Measurements from ENCODE around the gene CMSS1.

The CMSS1 gene

DNA sequence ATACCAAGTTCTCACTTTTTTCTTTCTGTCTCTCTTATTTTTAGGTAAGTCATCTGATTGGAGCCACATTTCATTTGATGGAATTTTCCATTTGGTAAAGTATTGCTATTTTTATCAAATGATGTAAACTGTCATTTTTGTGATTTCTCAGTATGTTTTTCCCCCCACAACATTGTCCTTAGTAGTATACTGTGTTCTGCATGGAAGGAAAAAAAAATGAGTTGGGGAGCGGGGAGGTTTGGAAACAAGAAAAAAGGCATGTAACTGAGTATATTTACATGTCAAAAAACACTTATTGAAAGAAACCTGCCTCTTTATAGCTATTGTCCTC is 192.4 kb downstream of the CMSS1 start:
- Histone ChIP-seq H3K9ac (ENCODE audit: low read depth, low read length) (no peak overlapping the region), H3K27ac (ENCODE audit: low read length) (no peak overlapping the region), H3K36me3 (ENCODE audit: insufficient read depth, low read depth, low read length) (no peaks in the 10 kb centered on the region), H3K9me3 (ENCODE audit: insufficient read depth, low read depth, low read length) (peaks cover 3% of the 10 kb centered on the region; the same call in 1 of the 2 replicates), H3K4me1 (ENCODE audit: insufficient read depth, low read length) (peaks cover 15% of the 10 kb centered on the region), H3K27me3 (ENCODE audit: insufficient read depth, low read length) (no peaks in the 10 kb centered on the region), H3K4me3 (ENCODE audit: low read length) (no peak overlapping the region)

DNA sequence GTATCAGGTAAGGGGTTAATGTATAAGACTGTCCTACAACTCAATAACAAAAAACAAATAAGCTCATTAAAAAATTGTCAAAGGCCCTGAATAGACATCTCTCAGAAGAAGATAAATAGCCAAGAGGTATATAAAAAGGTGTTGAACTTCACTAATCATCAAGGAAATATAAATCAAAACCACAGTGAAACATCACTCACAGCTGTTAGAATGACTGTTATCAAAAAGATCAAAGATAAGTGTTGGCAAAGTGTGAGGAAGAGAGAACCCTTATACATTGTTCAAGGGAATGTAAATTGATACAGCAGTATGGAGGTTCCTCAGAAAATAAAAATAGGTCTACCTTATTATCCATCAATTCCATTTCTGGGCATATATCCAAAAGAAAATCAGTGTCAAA is 201.1 kb downstream of the CMSS1 start:
- Histone ChIP-seq H3K27ac (ENCODE audit: low read length) (no peak overlapping the region), H3K27me3 (ENCODE audit: insufficient read depth, low read length) (no peaks in the 10 kb centered on the region), H3K4me1 (ENCODE audit: insufficient read depth, low read length) (peaks cover 6% of the 10 kb centered on the region; the same call in 1 of the 2 replicates), H3K36me3 (ENCODE audit: insufficient read depth, low read depth, low read length) (no peaks in the 10 kb centered on the region), H3K9ac (ENCODE audit: low read depth, low read length) (no peak overlapping the region), H3K4me3 (ENCODE audit: low read length) (no peak overlapping the region), H3K9me3 (ENCODE audit: insufficient read depth, low read depth, low read length) (peaks cover 5% of the 10 kb centered on the region; the same call in 1 of the 2 replicates)

- Histone ChIP-seq H3K27ac (ENCODE audit: low read length) (no peak overlapping the region), H3K4me3 (ENCODE audit: low read length) (no peak overlapping the region), H3K4me1 (ENCODE audit: insufficient read depth, low read length) (peaks cover 6% of the 10 kb centered on the region; the same call in 1 of the 2 replicates), H3K36me3 (ENCODE audit: insufficient read depth, low read depth, low read length) (no peaks in the 10 kb centered on the region), H3K9me3 (ENCODE audit: insufficient read depth, low read depth, low read length) (peaks cover 5% of the 10 kb centered on the region; the same call in 1 of the 2 replicates), H3K9ac (ENCODE audit: low read depth, low read length) (no peak overlapping the region), H3K27me3 (ENCODE audit: insufficient read depth, low read length) (no peaks in the 10 kb centered on the region)
Observed at GRCh38 chr3:100019719-100020118, 202.1 kb downstream of the CMSS1 start.

DNA sequence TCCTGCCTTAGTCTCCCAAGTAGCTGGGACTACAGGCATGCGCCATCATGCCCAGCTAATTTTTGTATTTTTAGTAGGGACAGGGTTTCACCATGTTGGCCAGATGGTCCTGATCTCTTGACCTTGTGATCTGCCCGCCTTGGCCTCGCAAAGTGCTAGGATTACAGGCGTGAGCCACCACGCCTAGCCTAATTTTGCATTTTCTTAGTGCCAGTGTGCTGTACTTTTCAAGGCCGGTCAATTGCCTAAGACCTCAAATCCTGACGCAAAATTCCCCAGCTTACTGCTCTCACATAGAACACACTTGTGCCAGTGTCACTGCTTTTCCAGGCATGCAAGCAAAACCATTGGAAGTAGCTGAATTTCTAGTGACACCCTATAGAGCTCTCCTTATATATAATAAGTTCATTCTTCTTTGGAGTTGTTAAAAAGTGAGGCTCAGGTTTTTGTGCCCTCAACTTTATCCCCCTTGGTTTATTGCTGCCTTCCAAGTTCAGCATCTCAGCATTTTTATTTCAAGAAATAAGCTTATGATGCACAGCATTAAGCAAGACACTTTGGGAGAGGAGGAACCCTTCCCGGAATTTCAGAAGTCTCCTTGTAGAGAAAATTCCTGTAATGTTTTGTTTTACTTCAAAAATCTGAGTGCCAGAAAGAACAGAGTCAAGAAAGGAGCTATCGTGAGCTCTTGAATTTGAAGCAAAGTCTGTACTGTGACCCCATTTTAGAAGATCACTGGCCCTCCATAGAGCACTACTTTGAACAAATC is 203.4 kb downstream of the CMSS1 start:
- H3K36me3 ChIP-seq (ENCODE audit: insufficient read depth, low read depth, low read length) = no peaks in the 10 kb centered on the region
- H3K9ac ChIP-seq (ENCODE audit: low read depth, low read length) = no peak overlapping the region
- H3K4me3 ChIP-seq (ENCODE audit: low read length) = no peak overlapping the region
- H3K9me3 ChIP-seq (ENCODE audit: insufficient read depth, low read depth, low read length) = no peaks in the 10 kb centered on the region
- H3K27ac ChIP-seq (ENCODE audit: low read length) = no peak overlapping the region
- no peaks in the 10 kb centered on the region for H3K27me3 ChIP-seq (ENCODE audit: insufficient read depth, low read length)
- H3K4me1 ChIP-seq (ENCODE audit: insufficient read depth, low read length) = peaks cover 4% of the 10 kb centered on the region; the same call in 1 of the 2 replicates

DNA sequence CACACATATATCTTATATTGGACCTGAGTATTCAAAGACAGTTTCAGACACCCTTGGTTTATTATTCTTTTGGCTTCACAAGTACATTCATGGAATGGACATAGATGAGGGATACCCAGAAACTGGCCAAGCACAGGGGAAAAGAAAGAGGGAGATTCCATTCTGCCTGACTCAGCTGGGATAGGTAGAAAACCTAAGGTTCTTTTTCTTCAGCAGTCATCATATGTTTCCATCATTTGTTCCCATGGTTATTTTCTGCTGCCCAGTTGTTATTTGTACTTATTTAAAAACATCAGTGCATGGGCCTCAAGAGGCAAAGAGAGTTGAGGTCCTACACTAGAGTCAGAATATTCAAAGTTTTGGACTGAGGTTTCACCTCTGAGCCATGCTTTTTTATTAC is 204.8 kb downstream of the CMSS1 start:
- H3K27ac ChIP-seq (ENCODE audit: low read length) = no peak overlapping the region
- H3K9ac ChIP-seq (ENCODE audit: low read depth, low read length) = no peak overlapping the region
- H3K27me3 ChIP-seq (ENCODE audit: insufficient read depth, low read length) = no peaks in the 10 kb centered on the region

GRCh38 chr3:100023150-100023549 is 205.5 kb downstream of the CMSS1 start:
- H3K36me3 ChIP-seq (ENCODE audit: insufficient read depth, low read depth, low read length) = no peaks in the 10 kb centered on the region
- no peak overlapping the region for H3K9ac ChIP-seq (ENCODE audit: low read depth, low read length)
- no peak overlapping the region for H3K4me3 ChIP-seq (ENCODE audit: low read length)
- H3K27me3 ChIP-seq (ENCODE audit: insufficient read depth, low read length) = no peaks in the 10 kb centered on the region
- no peaks in the 10 kb centered on the region for H3K4me1 ChIP-seq (ENCODE audit: insufficient read depth, low read length)
- H3K9me3 ChIP-seq (ENCODE audit: insufficient read depth, low read depth, low read length) = no peaks in the 10 kb centered on the region
- no peak overlapping the region for H3K27ac ChIP-seq (ENCODE audit: low read length)

More for the DNA sequence above, 204.8 kb downstream of the CMSS1 start:
- Histone ChIP-seq H3K4me3 (ENCODE audit: low read length) (no peak overlapping the region), H3K4me1 (ENCODE audit: insufficient read depth, low read length) (no peaks in the 10 kb centered on the region), H3K9me3 (ENCODE audit: insufficient read depth, low read depth, low read length) (no peaks in the 10 kb centered on the region), H3K36me3 (ENCODE audit: insufficient read depth, low read depth, low read length) (no peaks in the 10 kb centered on the region)

DNA sequence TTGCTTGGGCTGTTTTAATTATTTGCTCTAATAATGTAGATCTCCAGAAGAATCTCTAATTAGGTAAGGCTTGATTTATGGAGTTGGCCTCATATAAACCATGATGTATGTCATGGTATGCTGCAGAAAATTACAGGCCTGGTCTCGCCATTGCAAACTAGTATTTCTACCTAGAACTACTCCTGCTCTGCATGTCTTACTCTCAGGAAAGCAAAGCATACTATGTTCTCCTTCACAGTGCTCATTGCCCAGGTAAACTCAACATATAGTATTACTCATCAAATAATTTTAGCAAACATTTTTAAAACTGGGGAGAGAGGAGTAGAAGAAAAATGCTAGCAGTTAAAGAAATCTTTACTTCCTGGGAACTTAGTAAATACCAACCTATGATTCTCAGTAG is 205.9 kb downstream of the CMSS1 start:
- no peak overlapping the region for H3K9ac ChIP-seq (ENCODE audit: low read depth, low read length)
- H3K4me1 ChIP-seq (ENCODE audit: insufficient read depth, low read length) = no peaks in the 10 kb centered on the region
- H3K27ac ChIP-seq (ENCODE audit: low read length) = no peak overlapping the region
- no peak overlapping the region for H3K4me3 ChIP-seq (ENCODE audit: low read length)
- no peaks in the 10 kb centered on the region for H3K36me3 ChIP-seq (ENCODE audit: insufficient read depth, low read depth, low read length)
- H3K9me3 ChIP-seq (ENCODE audit: insufficient read depth, low read depth, low read length) = no peaks in the 10 kb centered on the region
- no peaks in the 10 kb centered on the region for H3K27me3 ChIP-seq (ENCODE audit: insufficient read depth, low read length)

DNA sequence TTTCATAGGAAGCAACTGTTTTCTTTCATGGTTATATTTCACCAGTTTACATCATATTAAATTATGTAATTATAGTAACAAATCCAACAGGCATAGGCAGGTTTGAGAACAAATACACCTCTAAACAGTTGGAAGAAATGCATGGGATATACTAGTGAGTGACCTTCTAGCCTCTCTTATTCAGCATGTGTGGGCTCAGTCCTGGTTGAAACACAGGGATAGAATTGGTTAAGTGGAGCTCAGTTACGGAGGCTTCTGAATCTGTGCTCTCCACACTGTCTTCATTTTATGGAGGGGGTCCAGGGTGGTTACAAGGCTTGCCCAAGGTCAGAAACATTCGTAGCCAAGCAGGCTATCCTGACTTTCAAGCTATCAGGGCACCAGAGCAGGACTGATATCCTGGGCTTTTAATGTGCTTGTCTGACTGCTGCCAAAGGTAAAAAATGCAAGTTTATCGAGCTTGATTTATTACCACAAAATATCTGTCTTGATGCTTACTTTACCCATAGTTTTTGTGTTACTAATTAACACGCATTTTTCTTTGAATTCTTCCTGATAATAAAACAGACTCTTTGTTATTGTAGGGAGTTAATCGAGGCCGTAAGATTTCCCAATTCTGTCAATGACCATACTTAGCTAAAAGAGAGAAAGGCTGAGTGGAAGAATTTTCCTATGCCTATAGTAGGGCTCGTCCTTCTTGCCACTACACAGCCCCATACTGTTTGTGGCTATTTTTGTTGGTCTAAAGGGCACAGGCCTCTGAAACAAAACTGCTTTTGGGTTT is 207.1 kb downstream of the CMSS1 start:
- Histone ChIP-seq H3K36me3 (ENCODE audit: insufficient read depth, low read depth, low read length) (no peaks in the 10 kb centered on the region), H3K9ac (ENCODE audit: low read depth, low read length) (no peak overlapping the region), H3K4me3 (ENCODE audit: low read length) (no peak overlapping the region), H3K27ac (ENCODE audit: low read length) (no peak overlapping the region), H3K4me1 (ENCODE audit: insufficient read depth, low read length) (no peaks in the 10 kb centered on the region), H3K9me3 (ENCODE audit: insufficient read depth, low read depth, low read length) (no peaks in the 10 kb centered on the region), H3K27me3 (ENCODE audit: insufficient read depth, low read length) (no peaks in the 10 kb centered on the region)

- no peaks in the 10 kb centered on the region for H3K9me3 ChIP-seq (ENCODE audit: insufficient read depth, low read depth, low read length)
- H3K4me1 ChIP-seq (ENCODE audit: insufficient read depth, low read length) = no peaks in the 10 kb centered on the region
- H3K36me3 ChIP-seq (ENCODE audit: insufficient read depth, low read depth, low read length) = no peaks in the 10 kb centered on the region
- no peak overlapping the region for H3K9ac ChIP-seq (ENCODE audit: low read depth, low read length)
- H3K27ac ChIP-seq (ENCODE audit: low read length) = no peak overlapping the region
- H3K27me3 ChIP-seq (ENCODE audit: insufficient read depth, low read length) = no peaks in the 10 kb centered on the region
- no peak overlapping the region for H3K4me3 ChIP-seq (ENCODE audit: low read length)
Observed at GRCh38 chr3:100027321-100027720, 209.7 kb downstream of the CMSS1 start.

DNA sequence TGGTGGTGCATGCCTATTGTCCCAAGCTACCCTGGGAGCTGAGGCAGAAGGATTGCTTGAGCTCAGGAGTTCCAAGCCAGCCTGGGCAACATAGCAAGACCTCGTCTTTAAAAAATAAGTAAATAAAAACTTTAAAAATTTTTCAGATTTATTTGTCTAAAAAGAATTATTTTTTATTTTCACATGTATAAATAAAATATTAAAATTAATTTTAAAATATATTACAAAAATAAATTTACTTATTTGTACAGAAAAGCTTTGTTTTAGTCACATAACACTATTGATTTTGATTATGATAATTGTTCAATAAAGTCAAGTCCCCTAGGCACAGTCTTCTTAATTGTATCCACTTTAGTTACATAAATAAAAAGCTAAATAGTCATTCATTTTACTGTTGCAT is 211.4 kb downstream of the CMSS1 start:
- H3K36me3 ChIP-seq (ENCODE audit: insufficient read depth, low read depth, low read length) = no peaks in the 10 kb centered on the region
- H3K27ac ChIP-seq (ENCODE audit: low read length) = no peak overlapping the region
- H3K9me3 ChIP-seq (ENCODE audit: insufficient read depth, low read depth, low read length) = no peaks in the 10 kb centered on the region
- no peaks in the 10 kb centered on the region; the same call in 1 of the 2 replicates for H3K4me1 ChIP-seq (ENCODE audit: insufficient read depth, low read length)
- no peak overlapping the region for H3K9ac ChIP-seq (ENCODE audit: low read depth, low read length)
- no peak overlapping the region for H3K4me3 ChIP-seq (ENCODE audit: low read length)
- no peaks in the 10 kb centered on the region for H3K27me3 ChIP-seq (ENCODE audit: insufficient read depth, low read length)

- no peaks in the 10 kb centered on the region for H3K27me3 ChIP-seq (ENCODE audit: insufficient read depth, low read length)
- no peak overlapping the region for H3K27ac ChIP-seq (ENCODE audit: low read length)
- H3K9ac ChIP-seq (ENCODE audit: low read depth, low read length) = no peak overlapping the region
- no peaks in the 10 kb centered on the region; the same call in 1 of the 2 replicates for H3K4me1 ChIP-seq (ENCODE audit: insufficient read depth, low read length)
- H3K36me3 ChIP-seq (ENCODE audit: insufficient read depth, low read depth, low read length) = no peaks in the 10 kb centered on the region
- no peak overlapping the region for H3K4me3 ChIP-seq (ENCODE audit: low read length)
- no peaks in the 10 kb centered on the region for H3K9me3 ChIP-seq (ENCODE audit: insufficient read depth, low read depth, low read length)
Observed at GRCh38 chr3:100029689-100030088, 212.0 kb downstream of the CMSS1 start.

DNA sequence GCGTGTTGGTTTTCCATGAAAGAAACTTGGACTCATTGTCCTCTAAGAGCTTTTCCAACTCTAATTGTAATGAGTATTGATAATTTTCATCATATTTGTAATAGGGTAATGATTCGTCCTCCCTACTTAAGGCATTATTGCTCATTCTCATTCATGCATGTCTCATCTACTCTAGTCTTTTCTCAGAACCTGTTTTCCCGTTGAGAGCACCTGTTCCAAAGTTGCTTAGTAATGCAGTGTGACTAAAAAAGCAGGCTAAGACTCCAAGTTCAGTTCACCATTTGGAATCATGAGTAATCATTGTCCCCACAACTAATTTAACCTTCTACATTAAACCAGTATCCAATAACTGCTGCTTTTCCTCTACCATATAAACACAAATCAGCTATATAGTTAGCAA is 212.7 kb downstream of the CMSS1 start:
- no peaks in the 10 kb centered on the region for H3K27me3 ChIP-seq (ENCODE audit: insufficient read depth, low read length)
- H3K4me1 ChIP-seq (ENCODE audit: insufficient read depth, low read length) = no peaks in the 10 kb centered on the region; the same call in 1 of the 2 replicates
- no peaks in the 10 kb centered on the region for H3K9me3 ChIP-seq (ENCODE audit: insufficient read depth, low read depth, low read length)
- H3K27ac ChIP-seq (ENCODE audit: low read length) = no peak overlapping the region
- H3K9ac ChIP-seq (ENCODE audit: low read depth, low read length) = no peak overlapping the region
- no peaks in the 10 kb centered on the region for H3K36me3 ChIP-seq (ENCODE audit: insufficient read depth, low read depth, low read length)
- H3K4me3 ChIP-seq (ENCODE audit: low read length) = no peak overlapping the region

Data from iPS-20b (cell line).